ENCODE data around the gene TEKT5. TPM values are rescaled to one million over a fixed set of nuclear protein-coding genes. Genes with fewer than 3 reads are reported as not detected.

Gene TEKT5
- total RNA-seq, 2 donors from 2014 or later: not detected

- DNase-seq: no peak
- no peak overlapping the region for H3K4me3 ChIP-seq
- no peaks in the 10 kb centered on the region for H3K4me1 ChIP-seq
- H3K27me3 ChIP-seq: no peaks in the 10 kb centered on the region
- no peaks in the 10 kb centered on the region for H3K9me3 ChIP-seq
- no peak overlapping the region for H3K27ac ChIP-seq
- TF ChIP-seq, protein P1, sequence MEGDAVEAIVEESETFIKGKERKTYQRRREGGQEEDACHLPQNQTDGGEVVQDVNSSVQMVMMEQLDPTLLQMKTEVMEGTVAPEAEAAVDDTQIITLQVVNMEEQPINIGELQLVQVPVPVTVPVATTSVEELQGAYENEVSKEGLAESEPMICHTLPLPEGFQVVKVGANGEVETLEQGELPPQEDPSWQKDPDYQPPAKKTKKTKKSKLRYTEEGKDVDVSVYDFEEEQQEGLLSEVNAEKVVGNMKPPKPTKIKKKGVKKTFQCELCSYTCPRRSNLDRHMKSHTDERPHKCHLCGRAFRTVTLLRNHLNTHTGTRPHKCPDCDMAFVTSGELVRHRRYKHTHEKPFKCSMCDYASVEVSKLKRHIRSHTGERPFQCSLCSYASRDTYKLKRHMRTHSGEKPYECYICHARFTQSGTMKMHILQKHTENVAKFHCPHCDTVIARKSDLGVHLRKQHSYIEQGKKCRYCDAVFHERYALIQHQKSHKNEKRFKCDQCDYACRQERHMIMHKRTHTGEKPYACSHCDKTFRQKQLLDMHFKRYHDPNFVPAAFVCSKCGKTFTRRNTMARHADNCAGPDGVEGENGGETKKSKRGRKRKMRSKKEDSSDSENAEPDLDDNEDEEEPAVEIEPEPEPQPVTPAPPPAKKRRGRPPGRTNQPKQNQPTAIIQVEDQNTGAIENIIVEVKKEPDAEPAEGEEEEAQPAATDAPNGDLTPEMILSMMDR (IDR thresholded peaks at IDR 0.05): no peak
- no peak for TF ChIP-seq POLR2A (IDR thresholded peaks at IDR 0.05)
- no peaks in the 10 kb centered on the region for H3K36me3 ChIP-seq (replicated peaks in 1 of 2; ENCODE audit: insufficient read depth in 1 of 2, low read depth in 2 of 2)
- no peak for ATAC-seq
- intact Hi-C loops (cut with DNase I): no loop called here
- 76 to 90% methylated on average over 6 to 13 of the region's 13 CpGs for WGBS, 2 donors
These were observed 18.9 kb downstream of the TEKT5 start for GRCh38 chr16:10675861-10676260.

DNA sequence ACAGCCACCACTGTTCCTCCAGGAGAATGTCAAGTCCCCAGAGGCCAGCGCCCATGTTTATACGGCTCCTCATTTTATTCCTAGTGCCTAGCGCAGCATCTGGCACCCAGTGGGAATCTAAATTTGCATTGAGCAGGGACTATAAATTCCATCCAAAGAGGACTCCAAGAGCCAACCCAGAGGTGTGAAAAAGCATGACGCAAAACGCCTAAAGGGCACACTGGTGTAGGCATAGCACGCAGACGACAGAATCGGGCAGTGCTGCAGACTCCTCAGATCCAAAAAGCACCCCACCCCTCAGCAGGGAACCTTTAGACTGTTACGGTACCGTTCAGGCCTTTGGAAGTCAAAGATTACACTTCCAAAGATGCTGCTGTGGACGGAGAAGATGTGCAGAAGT is 19.5 kb downstream of the TEKT5 start:
- WGBS, 2 donors: 85 to 89% methylated on average over 11 of the region's 11 CpGs
- Histone ChIP-seq H3K27ac (no peak overlapping the region), H3K4me3 (no peak overlapping the region), H3K4me1 (no peaks in the 10 kb centered on the region), H3K36me3 (replicated peaks in 1 of 2; ENCODE audit: insufficient read depth in 1 of 2, low read depth in 2 of 2) (no peaks in the 10 kb centered on the region), H3K27me3 (no peaks in the 10 kb centered on the region), H3K9me3 (no peaks in the 10 kb centered on the region)
- intact Hi-C loops (cut with DNase I): no loop called here
- TF ChIP-seq POLR2A (IDR thresholded peaks at IDR 0.05): no peak
- TF ChIP-seq, protein P1 (IDR thresholded peaks at IDR 0.05): no peak
- no peak for DNase-seq
- no peak for ATAC-seq

- ATAC-seq: no peak
These were observed 23.0 kb downstream of the TEKT5 start for GRCh38 chr16:10671729-10672128.

DNA sequence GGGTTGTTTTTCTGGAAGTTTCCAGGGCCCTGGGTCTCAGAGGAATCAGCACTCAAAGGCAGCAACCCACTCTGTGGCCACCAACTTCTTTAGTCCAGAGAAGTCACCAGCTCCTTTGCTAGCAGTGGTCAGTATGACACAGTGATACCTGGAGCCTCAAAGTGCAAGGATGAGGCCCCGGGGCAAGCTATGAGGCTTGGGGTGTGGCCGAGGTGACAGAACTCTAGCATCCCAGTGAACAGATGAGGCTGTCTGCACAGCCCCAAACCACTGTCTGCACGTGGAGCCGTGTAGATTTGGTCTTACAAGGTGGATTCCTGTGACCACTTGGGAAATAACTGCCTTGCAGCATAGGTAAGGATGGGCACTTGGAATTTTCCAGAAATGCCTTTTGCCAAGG is 24.9 kb downstream of the TEKT5 start:
- no peak for DNase-seq
- no peak for ATAC-seq
- Histone ChIP-seq H3K4me3 (no peak overlapping the region), H3K9me3 (no peaks in the 10 kb centered on the region), H3K27ac (no peak overlapping the region), H3K27me3 (no peaks in the 10 kb centered on the region), H3K36me3 (replicated peaks in 1 of 2; ENCODE audit: insufficient read depth in 1 of 2, low read depth in 2 of 2) (no peaks in the 10 kb centered on the region), H3K4me1 (no peaks in the 10 kb centered on the region)
- intact Hi-C loops (cut with DNase I): no loop called here
- 66 to 76% methylated on average over 3 to 4 of the region's 4 CpGs for WGBS, 2 donors
- no peak for TF ChIP-seq POLR2A (IDR thresholded peaks at IDR 0.05)
- TF ChIP-seq, protein P1 (IDR thresholded peaks at IDR 0.05): no peak

More at GRCh38 chr16:10671729-10672128, 23.0 kb downstream of the TEKT5 start:
- H3K36me3 ChIP-seq (replicated peaks in 1 of 2; ENCODE audit: insufficient read depth in 1 of 2, low read depth in 2 of 2): no peaks in the 10 kb centered on the region
- intact Hi-C loops (cut with DNase I): no loop called here
- H3K4me1 ChIP-seq: no peaks in the 10 kb centered on the region
- H3K9me3 ChIP-seq: no peaks in the 10 kb centered on the region
- no peak for DNase-seq
- H3K27ac ChIP-seq: no peak overlapping the region
- 48 to 61% methylated on average over 4 of the region's 4 CpGs for WGBS, 2 donors
- no peak for TF ChIP-seq POLR2A (IDR thresholded peaks at IDR 0.05)
- TF ChIP-seq, protein P1 (IDR thresholded peaks at IDR 0.05): no peak
- H3K27me3 ChIP-seq: no peaks in the 10 kb centered on the region
- H3K4me3 ChIP-seq: no peak overlapping the region

DNA sequence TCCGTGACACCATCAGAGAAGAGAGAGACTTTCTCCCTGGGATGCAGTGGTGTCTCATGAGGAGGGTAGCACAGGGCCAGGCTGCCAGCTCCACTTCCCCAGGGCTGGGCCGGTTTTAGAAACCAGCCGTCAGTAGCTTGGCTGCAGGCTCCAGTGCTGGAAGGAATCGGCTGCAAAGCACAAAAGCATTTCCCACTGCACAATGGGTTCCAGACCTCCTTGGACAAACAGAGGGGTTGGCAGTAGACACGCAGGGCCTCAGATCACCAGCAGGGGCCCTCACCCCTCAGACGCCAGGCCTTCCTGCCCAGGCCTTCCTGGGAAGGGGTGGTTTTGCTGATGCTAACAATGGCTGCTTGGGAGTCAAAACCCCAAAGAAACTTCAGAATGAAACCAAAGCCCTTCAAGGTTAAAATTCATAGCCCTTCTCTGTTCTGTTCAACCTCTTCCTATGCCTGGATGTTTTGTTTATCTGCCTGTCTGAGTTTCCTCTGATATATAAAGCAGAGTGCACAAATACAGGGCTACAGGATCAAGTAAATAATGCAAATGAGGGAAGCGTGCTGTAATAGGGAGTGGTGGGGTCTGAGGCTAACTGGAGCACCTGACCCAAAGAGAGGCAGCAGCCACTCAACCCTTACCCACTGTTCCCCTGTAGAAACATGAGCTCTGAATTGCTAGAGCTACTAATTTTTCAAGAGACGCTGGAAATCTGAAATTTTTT is 26.2 kb downstream of the TEKT5 start:
- TF ChIP-seq, protein P1 (IDR thresholded peaks at IDR 0.05): peak in 6 of 7 experiments; percentile 7 to 24 (median 20)
- TF ChIP-seq POLR2A (IDR thresholded peaks at IDR 0.05): no peak
- H3K4me1 ChIP-seq: no peaks in the 10 kb centered on the region
- peak in 2 of 4 donors; percentile 14 for DNase-seq
- 70 to 81% methylated on average over 7 to 8 of the region's 8 CpGs for WGBS, 2 donors
- no peak for ATAC-seq
- intact Hi-C loops (cut with DNase I): no loop called here
- no peaks in the 10 kb centered on the region for H3K36me3 ChIP-seq (replicated peaks in 1 of 2; ENCODE audit: insufficient read depth in 1 of 2, low read depth in 2 of 2)
- H3K27ac ChIP-seq: no peak overlapping the region
- no peak overlapping the region for H3K4me3 ChIP-seq
- no peaks in the 10 kb centered on the region for H3K27me3 ChIP-seq
- no peaks in the 10 kb centered on the region for H3K9me3 ChIP-seq

Data from body of pancreas (tissue), 4 donors.